GM10266 (cell line): ENCODE data around the gene TFAP2B.

ENCODE experiments used
- DNase-seq: peaks from one replicate; pipeline ENCODE4 v3.0.0; 2012; ENCODE audit errors: extremely low spot score
- TF ChIP-seq, protein P1 (sequence below): IDR thresholded peaks from 2 replicates; pipeline ENCODE4 v1.5.1; 2012; ENCODE audit warnings: mild to moderate bottlenecking, low read depth; ENCODE audit not compliant: control insufficient read depth, insufficient read depth; ENCODE audit errors: missing control alignments

TFAP2B gene

DNA sequence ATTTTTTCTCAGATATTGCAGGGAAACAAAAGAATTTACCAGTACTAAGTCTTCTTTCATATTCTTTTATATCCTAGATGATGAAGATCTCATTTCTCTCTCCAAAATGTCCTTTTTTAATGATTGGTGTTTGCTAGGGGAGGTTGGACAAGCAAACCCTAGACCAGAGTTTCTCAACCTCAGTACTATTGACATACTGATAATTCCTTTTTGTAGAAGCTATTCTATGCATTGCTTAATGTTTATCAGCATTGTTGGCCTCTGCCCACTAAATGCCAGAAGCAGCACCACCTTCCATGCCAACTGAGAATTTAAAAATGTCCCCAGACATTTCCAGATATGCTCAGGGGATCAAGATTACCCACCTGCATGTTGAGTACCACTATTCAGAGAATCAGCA is 14.4 kb upstream of the TFAP2B start:
- TF ChIP-seq, protein P1, sequence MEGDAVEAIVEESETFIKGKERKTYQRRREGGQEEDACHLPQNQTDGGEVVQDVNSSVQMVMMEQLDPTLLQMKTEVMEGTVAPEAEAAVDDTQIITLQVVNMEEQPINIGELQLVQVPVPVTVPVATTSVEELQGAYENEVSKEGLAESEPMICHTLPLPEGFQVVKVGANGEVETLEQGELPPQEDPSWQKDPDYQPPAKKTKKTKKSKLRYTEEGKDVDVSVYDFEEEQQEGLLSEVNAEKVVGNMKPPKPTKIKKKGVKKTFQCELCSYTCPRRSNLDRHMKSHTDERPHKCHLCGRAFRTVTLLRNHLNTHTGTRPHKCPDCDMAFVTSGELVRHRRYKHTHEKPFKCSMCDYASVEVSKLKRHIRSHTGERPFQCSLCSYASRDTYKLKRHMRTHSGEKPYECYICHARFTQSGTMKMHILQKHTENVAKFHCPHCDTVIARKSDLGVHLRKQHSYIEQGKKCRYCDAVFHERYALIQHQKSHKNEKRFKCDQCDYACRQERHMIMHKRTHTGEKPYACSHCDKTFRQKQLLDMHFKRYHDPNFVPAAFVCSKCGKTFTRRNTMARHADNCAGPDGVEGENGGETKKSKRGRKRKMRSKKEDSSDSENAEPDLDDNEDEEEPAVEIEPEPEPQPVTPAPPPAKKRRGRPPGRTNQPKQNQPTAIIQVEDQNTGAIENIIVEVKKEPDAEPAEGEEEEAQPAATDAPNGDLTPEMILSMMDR = no peak
- no peak for DNase-seq

DNA sequence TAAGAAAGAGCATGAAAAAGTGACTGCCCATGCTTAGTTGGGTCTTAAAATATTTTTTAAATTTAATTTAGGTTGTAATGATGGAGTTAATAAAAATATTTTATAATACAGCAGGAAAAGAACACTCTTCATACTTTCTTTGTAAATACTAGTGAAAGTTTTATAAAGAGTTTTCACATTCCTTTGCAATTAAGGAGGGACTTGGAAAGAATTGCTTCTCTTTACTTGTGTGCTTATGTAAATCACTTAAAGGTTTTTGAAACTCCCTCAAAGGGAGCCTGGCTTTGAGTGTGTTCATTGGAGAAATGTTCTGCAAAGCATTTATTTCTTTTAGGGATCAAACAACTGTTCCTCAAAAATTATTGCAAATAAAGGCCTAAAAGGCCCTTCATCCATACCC is 11.6 kb upstream of the TFAP2B start:
- TF ChIP-seq, protein P1 = no peak
- no peak for DNase-seq

DNA sequence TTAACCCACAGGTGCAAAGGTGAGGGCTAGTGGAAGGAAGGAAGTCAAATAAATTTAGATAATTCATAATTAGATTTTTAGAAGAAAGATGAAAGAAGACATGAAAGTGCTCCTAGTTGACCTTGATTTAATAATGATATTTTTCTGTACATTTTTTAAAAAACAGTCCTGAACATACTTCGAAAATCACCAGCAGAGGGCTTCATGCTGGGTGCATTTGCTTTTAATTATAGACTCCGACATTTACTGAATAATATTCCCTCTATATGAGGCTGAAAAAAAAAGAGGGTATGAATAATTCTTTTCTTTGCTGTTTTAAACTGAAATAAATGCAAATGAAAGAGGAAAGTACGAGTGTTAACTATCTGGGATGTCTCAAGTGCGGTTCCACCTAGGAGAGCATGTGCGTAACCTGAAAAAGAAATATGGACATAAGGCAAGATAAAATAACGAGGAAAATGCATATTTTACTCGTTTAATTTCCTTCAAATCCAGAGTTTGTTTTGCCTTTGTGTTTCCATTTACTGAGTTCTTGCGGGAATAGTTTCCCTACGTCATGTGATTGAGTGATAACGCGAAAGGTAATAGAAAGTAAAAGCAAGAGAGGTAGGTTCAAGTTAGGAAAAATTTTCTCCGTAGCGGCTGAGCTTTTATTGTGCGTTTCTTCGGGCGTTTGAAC is 3.1 kb upstream of the TFAP2B start:
- no peak for DNase-seq
- TF ChIP-seq, protein P1 = peak; percentile 26

DNA sequence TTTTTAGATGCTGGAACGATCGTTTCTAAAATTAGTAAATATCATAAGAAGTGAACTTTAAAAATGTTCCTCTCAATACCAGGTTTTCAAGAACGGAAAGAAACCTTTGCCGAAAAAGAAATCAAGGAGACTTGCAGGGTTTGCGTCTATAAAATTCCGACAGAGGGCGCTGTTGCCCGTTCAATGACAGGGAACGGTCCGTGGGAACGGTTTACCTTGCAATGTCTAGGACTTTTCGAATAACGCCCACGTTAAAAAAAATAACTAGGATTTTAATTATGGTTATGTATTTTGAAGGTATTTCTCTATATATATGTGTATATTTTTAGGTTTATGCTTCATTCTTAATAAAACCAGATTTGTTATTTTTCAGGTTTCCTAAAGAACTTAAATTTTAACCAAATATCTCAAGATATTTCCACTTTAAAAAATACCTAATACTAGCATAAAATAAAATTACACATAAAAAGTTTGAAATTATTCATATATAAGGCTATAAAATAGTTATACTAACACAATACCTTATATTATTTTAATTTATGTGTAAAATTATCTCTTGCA is 2.5 kb upstream of the TFAP2B start:
- TF ChIP-seq, protein P1 = peak; percentile 87
- DNase-seq = peak; percentile 80

DNA sequence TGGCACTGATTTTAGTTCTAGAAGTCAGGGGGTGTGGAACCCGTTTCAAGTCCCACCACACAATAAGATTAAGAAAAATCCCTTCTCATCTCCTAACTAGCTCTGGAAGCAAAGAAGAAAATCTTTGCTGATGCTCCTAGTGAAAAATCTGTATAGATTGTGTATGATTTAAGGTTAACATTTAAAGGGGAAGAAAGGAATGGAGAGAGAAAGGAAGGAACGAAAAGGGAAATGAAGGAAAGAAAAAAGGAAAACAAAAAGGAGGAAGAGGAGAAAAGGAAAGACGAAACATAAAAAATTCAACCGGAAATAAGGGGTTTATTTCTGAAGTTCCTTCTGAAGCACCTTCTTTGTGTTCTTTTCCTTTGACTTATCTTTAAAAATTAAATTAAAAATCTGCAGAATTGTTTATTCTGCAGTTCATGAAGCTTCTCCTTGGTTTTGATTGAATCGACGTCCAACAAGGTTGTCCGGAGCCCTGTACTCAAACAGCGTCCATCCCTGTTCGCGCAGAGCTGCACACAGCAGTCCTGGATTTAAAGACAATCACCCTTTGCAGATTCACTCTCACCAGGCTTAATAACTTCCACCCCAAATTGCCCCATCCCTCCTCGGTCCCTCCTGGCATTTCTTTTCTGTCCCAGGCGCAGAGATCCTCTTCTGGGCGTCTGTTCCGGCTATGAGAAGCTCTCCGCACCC is 1.6 kb upstream of the TFAP2B start:
- TF ChIP-seq, protein P1 = no peak
- DNase-seq = no peak

DNA sequence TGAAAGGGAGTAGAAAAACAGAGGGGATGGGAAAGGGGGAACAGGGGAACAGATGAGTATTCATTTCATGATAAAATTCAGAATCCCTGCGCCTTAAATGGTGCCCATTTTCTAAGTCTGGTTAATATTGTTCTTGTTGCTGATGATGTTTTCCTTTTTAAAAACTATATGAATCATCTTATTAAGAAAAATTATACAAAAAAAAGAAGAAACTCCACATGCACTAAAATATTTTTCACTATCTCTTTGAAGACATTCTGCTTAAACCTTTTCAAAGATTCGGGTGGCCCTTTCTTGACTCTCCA is 1.1 kb upstream of the TFAP2B start:
- no peak for DNase-seq
- TF ChIP-seq, protein P1 = no peak

DNA sequence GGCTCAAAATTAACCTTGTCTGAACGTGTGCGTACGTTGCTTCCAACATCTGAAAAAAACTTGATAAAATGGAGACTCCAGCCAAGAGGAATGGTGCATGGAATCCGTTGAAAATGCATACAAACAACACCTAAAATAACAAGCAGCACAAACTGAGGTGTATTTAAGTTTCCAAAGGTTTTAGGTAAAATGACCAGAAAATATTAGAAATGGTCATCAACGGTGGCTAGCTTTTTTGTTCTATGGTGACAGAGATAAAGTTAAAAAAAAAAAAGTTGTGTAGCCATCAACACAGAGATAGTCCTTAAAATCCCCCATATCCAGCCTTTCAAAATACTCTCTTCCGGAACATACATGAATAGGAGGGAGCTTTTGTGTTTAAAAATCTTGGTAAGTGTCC is 651 bp upstream of the TFAP2B start:
- no peak for DNase-seq
- TF ChIP-seq, protein P1 = no peak
